NCI-H748 (cell line): ENCODE measurements around the gene GALNT9.
"Not testable (repeated sequence)": the region's sequence is repeated elsewhere in the genome, so short reads cannot be mapped to it uniquely, and the experiment has no call there.

Experiments
- DNase-seq: peaks from one replicate; lab custom pipeline; 2025; ENCODE audit not compliant: unreplicated experiment; lab: John Stamatoyannopoulos, UW

The GALNT9 gene

DNA sequence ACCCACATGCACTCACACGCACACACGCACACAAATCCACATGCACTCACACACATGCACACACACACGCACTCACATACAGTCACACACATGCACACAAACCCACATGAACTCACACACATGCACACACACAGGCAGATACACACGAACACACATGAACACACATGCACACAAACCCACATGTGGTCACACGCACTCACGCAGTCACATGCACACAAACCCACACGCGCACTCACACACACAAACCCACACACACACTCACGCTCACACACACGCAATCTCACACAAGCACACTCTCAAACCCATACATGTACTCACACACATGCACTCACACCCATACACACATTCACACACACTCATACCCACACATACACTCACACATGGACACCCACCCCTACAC, 61.5 kb downstream of the GALNT9 start:
- DNase-seq, result no peak

GRCh38 chr12:132266802-132267201, 62.6 kb downstream of the GALNT9 start:
- DNase-seq, result no peak

GRCh38 chr12:132266370-132266769, 63.0 kb downstream of the GALNT9 start:
- DNase-seq, result no peak

DNA sequence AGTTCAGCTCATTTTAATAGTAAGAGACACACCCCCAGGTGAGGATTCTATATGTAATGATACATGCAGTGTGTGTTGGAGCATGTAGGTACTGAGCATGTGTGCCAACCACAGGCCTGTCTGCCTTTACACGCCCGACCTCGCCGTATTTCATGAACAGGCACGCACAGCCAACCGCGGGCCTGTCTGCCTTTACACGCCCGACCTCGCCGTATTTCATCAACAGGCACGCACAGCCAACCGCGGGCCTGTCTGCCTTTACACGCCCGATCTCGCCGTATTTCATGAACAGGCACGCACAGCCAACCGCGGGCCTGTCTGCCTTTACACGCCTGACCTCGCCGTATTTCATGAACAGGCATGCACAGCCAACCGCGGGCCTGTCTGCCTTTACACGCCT, 63.6 kb downstream of the GALNT9 start:
- not testable (repeated sequence) for DNase-seq

DNA sequence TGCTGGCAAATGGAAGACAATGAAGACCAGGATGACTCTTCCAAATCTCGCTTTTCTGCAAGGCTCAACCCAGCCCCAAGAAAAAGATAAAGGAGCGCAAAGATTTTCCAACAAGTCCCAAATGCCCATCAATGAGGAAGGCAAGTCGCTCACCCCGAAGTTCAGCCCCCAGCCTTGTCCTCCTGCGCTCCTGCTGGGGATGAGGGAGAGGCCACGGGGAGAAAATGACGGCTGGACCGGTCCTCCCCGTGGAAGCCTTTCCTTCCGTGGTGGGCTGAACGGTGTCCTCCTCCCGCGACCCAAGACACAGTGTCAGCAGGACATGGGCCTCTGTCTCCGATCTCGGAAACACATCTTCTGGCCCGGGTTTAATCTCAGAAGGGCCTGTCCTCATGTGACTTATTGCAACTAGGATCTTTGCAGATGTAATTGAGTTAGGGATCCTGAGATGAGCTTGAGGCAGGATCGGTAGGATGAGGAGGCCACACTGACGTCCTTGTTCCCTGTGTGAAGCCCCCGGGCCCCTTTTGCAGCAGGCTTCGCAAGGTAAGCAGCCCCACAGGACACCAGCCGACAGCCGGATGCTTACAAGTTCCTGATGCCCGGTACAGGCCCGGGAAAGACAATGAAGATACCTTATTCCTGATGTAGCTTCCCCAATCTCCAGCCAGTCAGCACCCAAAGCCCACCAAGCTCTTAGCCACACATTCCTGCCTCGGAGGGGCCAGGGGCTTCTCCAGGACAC, 64.2 kb downstream of the GALNT9 start:
- DNase-seq, result no peak

- DNase-seq, result no peak
These were observed 65.0 kb downstream of the GALNT9 start for GRCh38 chr12:132264086-132265010.

DNA sequence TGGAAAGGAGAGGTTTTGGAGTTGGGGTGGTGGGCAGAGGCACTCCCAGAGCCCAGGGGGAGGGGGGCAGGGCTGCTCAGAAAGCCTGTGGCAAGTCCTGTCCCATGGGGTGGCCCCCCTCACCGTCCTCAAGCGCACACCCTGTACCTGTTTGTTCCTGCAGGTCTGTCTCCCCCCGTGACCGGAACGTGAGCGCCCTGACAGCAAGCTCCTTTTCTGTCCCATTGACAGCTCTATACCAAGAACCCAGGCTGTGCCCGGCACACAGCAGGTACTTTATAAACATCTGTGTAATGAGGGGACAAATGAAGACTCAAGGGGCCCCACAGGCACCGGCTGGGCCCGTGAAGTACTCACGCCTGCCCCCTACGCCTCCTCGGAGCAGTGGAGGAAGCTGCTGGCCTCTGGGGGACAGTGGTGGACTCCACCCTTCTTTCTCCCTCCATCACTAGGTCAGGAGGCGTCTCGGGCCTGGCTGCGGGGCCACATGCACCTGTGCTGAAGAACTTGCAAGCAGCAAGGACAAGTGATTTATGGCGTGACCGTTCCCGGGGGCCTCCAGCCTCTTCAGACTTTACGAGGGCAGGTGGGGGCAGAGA, 65.8 kb downstream of the GALNT9 start:
- DNase-seq, result no peak

DNA sequence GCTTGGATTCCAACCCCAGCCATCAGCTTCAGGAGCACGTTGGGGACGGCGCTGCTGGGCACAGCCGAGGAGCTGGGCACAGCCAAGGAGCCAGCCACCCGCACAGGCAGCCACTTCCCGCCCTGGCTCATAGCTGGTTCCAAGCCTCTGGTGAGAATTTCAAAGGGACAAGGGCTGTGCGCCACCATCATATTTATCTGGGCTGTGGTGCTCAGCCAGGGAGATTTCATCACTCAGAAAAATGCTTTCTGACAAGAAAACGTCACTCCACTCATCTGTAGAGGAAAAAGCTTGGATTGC, 66.4 kb downstream of the GALNT9 start:
- no peak for DNase-seq

GRCh38 chr12:132262256-132263060, 66.9 kb downstream of the GALNT9 start:
- DNase-seq, result no peak

- DNase-seq, result no peak
These were observed 67.9 kb downstream of the GALNT9 start for GRCh38 chr12:132261328-132262138.

GRCh38 chr12:132260721-132261120, 68.7 kb downstream of the GALNT9 start:
- no peak for DNase-seq

GRCh38 chr12:132259872-132260695, 69.3 kb downstream of the GALNT9 start:
- DNase-seq, result no peak

DNA sequence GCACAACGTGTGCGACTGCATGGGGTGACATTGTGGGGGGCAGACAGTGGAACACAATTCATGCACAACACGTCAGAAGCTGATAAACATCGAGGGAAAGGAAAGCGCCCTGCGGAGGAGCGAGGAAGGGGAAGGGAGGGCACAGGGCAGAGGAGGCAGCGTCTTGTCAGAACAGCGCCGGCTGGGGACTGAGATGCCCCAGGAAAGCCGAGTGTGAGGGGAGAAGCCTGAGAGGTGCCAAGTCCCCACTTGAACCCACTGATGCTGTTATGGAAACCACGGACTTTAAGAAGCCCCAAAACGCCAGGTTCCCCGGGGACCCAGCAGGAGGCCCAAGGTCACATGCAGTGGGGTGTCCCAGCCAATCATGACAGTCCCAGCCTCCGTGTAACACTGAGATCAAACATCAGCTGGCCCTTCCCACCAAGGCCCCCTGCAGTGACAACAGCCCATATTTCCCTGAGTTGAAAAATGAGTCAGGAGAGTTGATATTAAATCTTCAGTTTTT, 70.0 kb downstream of the GALNT9 start:
- DNase-seq, result no peak

GRCh38 chr12:132258543-132258942, 70.8 kb downstream of the GALNT9 start:
- DNase-seq, result no peak

GRCh38 chr12:132257955-132258490, 71.4 kb downstream of the GALNT9 start:
- no peak for DNase-seq

GRCh38 chr12:132257206-132257954, 72.0 kb downstream of the GALNT9 start:
- DNase-seq, result no peak

DNA sequence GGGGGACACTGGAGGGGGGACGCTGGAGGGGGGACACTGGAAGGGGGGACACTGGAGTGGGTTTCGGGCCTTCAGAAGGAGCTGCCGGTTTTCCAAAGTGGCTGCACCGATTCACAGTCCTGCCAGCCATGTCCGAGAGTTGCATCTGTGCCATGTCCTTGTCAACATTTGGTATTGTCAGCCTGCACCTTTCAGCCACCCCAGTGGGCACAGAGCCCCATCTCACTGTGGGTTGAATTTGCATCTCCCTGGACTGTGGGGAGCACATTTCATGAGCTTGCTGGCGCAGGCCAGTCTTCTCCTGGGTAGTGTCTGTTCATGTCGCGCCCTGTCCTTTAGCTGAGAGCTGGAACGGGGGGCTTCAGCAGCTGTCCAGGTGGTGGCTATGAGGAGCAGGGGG, 72.7 kb downstream of the GALNT9 start:
- DNase-seq, result no peak

DNA sequence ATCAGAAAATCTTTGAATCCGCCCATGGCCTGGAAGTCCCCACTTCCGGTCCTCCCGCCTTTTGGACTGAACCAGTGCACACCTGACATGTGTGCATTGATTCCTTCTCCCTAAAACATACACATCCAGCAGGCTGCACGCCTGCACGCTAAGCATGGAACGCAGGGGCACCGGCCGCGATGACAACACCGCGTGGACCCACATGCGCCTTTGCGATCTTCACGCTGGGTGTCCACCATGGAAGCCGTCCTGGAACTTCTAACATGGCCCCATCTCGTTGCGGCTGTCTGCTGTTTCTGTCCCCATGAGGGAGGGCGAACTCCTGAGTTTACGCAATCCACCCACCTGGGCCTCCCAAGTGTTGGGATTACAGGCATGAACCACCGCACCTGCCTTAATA, 73.7 kb downstream of the GALNT9 start:
- DNase-seq, result no peak
